H1 (cell line): ENCODE data around the gene DDC. TPM values are rescaled to one million over a fixed set of nuclear protein-coding genes. Genes with fewer than 3 reads are reported as not detected.

Experiments
- CTCF ChIA-PET: fragments of 300-600 bp; sonication (Branson Sonifier 250); formaldehyde crosslinking; loops from one replicate; lab custom pipeline; 2021; ENCODE audit not compliant: partially characterized antibody; lab: Charles Lee
- POLR2A ChIA-PET: fragments of 300-600 bp; sonication (Branson Sonifier 250); formaldehyde crosslinking; loops from one replicate; lab custom pipeline; 2021; ENCODE audit warnings: inconsistent platforms; ENCODE audit not compliant: partially characterized antibody; lab: Charles Lee
- DNase-seq, 2 experiments: peaks; one replicate each; pipeline versions ENCODE4 v3.0.0 to v3.0.0-alpha.2; 2010 to 2022; ENCODE audit warnings: low spot score in 2 of 2, low read depth in 1 of 2, mixed read lengths in 1 of 2
- FAIRE-seq: peaks from 2 replicates; lab custom pipeline; 2011; peaks lifted over from hg19 to GRCh38; lab: Jason Lieb, UNC
- H2AFZ ChIP-seq: 2 replicates; pipeline ENCODE4 v1.8.1; 2012; ENCODE audit warnings: low read length, inconsistent platforms
- H2AK5ac ChIP-seq: 2 replicates; pipeline ENCODE4 v1.6.1; 2013; ENCODE audit warnings: low read depth, low read length
- H2BK120ac ChIP-seq: replicated peaks from 2 replicates; pipeline ENCODE3; 2013; ENCODE audit warnings: low read depth, low read length, inconsistent platforms
- H2BK12ac ChIP-seq: 2 replicates; pipeline ENCODE4 v1.6.1; 2013; ENCODE audit warnings: low read depth, low read length
- H2BK15ac ChIP-seq: 2 replicates; pipeline ENCODE4 v1.6.1; 2013; ENCODE audit warnings: low read length
- H2BK20ac ChIP-seq: 2 replicates; pipeline ENCODE4 v1.6.1; 2013; ENCODE audit warnings: low read length
- H2BK5ac ChIP-seq: 2 replicates; pipeline ENCODE4 v1.6.1; 2013; ENCODE audit warnings: low read depth, low read length
- H3K14ac ChIP-seq: 2 replicates; pipeline ENCODE4 v1.6.1; 2013; ENCODE audit warnings: inconsistent platforms; ENCODE audit not compliant: insufficient read length
- H3K18ac ChIP-seq: 2 replicates; pipeline ENCODE4 v1.6.1; 2013; ENCODE audit warnings: low read length; ENCODE audit errors: extremely low read depth
- H3K23ac ChIP-seq: 2 replicates; pipeline ENCODE4 v1.6.1; 2013; ENCODE audit warnings: inconsistent platforms; ENCODE audit not compliant: insufficient read length
- H3K23me2 ChIP-seq: 2 replicates; pipeline ENCODE4 v1.6.1; 2013; ENCODE audit warnings: low read depth, low read length
- H3K27ac ChIP-seq: 2 replicates; pipeline ENCODE4 v1.6.1; 2011; ENCODE audit warnings: low read depth, low read length, inconsistent platforms
- H3K27me3 ChIP-seq, 4 experiments: replicated peaks in 1 of 4; 1 replicate in 1 of 4; 2 replicates in 3 of 4; pipeline versions ENCODE4 v1.6.1 to v1.8.1; 2011 to 2013; ENCODE audit warnings: low read length in 3 of 4, mild to moderate bottlenecking in 3 of 4, inconsistent platforms in 2 of 4, mixed read lengths in 2 of 4, moderate library complexity in 1 of 4; ENCODE audit not compliant: control insufficient read depth in 3 of 4, insufficient read depth in 3 of 4; ENCODE audit errors: extremely low read depth in 1 of 4
- H3K36me3 ChIP-seq, 4 experiments: 2 replicates each; pipeline versions ENCODE4 v1.6.1 to v1.8.1; 2011 to 2013; ENCODE audit warnings: mild to moderate bottlenecking in 4 of 4, low read length in 3 of 4, moderate library complexity in 2 of 4, control low read depth in 1 of 4, inconsistent platforms in 1 of 4; ENCODE audit not compliant: insufficient read depth in 4 of 4, control insufficient read depth in 2 of 4
- H3K4ac ChIP-seq: replicated peaks from 2 replicates; pipeline ENCODE3; 2013; ENCODE audit warnings: low read length, low read depth, mixed read lengths, inconsistent platforms; ENCODE audit not compliant: insufficient read length
- H3K4me1 ChIP-seq, 4 experiments: replicated peaks in 1 of 4; 1 replicate in 1 of 4; 2 replicates in 3 of 4; pipeline versions ENCODE4 v1.6.1 to v1.8.1; 2011 to 2013; ENCODE audit warnings: low read length in 3 of 4, inconsistent platforms in 2 of 4, mixed read lengths in 1 of 4; ENCODE audit not compliant: insufficient read depth in 4 of 4, control insufficient read depth in 3 of 4
- H3K4me2 ChIP-seq, 2 experiments: 2 replicates each; pipeline versions ENCODE4 v1.6.1 to v1.8.1; 2011 to 2013; ENCODE audit warnings: low read depth in 2 of 2, low read length in 2 of 2, control low read depth in 1 of 2, inconsistent platforms in 1 of 2, mild to moderate bottlenecking in 1 of 2; ENCODE audit not compliant: insufficient read depth in 1 of 2
- H3K4me3 ChIP-seq, 4 experiments: fragments of 200-600, 300-600 bp in 1 of 4; sonication (generic), shearing (Covaris generic), sonication (Bioruptor Twin) in 1 of 4; 2 replicates each; pipeline versions ENCODE4 v1.5.1 to v1.8.1; 2011 to 2016; ENCODE audit warnings: low read length in 4 of 4, low read depth in 3 of 4, control low read depth in 2 of 4, inconsistent platforms in 2 of 4, mild to moderate bottlenecking in 2 of 4, mixed read lengths in 1 of 4, moderate library complexity in 1 of 4; ENCODE audit not compliant: insufficient read depth in 2 of 4; ENCODE audit errors: extremely low read depth in 1 of 4
- H3K56ac ChIP-seq: replicated peaks from 2 replicates; pipeline ENCODE3; 2013; ENCODE audit warnings: low read depth, mild to moderate bottlenecking, mixed read lengths, low read length, inconsistent platforms; ENCODE audit not compliant: insufficient read length
- H3K79me1 ChIP-seq: 2 replicates; pipeline ENCODE4 v1.6.1; 2013; ENCODE audit warnings: low read depth, low read length, control low read depth
- H3K79me2 ChIP-seq, 2 experiments: 2 replicates each; pipeline versions ENCODE4 v1.6.1 to v1.8.1; 2012 to 2013; ENCODE audit warnings: low read length in 2 of 2, mild to moderate bottlenecking in 2 of 2, inconsistent platforms in 1 of 2; ENCODE audit not compliant: insufficient read depth in 2 of 2, control insufficient read depth in 1 of 2
- H3K9ac ChIP-seq, 4 experiments: replicated peaks in 1 of 4; 1 replicate in 1 of 4; 2 replicates in 3 of 4; pipeline versions ENCODE4 v1.6.1 to v1.8.1; 2011 to 2013; ENCODE audit warnings: low read depth in 3 of 4, low read length in 3 of 4, control low read depth in 2 of 4, mild to moderate bottlenecking in 2 of 4, moderate library complexity in 2 of 4, inconsistent platforms in 1 of 4; ENCODE audit errors: extremely low read depth in 1 of 4
- H3K9me3 ChIP-seq, 2 experiments: 2 replicates each; pipeline versions ENCODE4 v1.6.1 to v1.8.1; 2012 to 2013; ENCODE audit warnings: mild to moderate bottlenecking in 2 of 2, moderate library complexity in 2 of 2, control low read depth in 1 of 2, inconsistent platforms in 1 of 2, low read depth in 1 of 2, low read length in 1 of 2, mixed read lengths in 1 of 2; ENCODE audit not compliant: insufficient read depth in 2 of 2
- H4K20me1 ChIP-seq, 2 experiments: replicated peaks in 1 of 2; 2 replicates each; pipeline versions ENCODE3 to v1.8.1; 2011 to 2013; ENCODE audit warnings: inconsistent platforms in 2 of 2, low read length in 2 of 2, mild to moderate bottlenecking in 1 of 2; ENCODE audit not compliant: insufficient read depth in 2 of 2, control insufficient read depth in 1 of 2
- H4K5ac ChIP-seq: 2 replicates; pipeline ENCODE4 v1.6.1; 2013; ENCODE audit warnings: low read length, low read depth, mixed read lengths, inconsistent platforms; ENCODE audit not compliant: insufficient read length
- H4K8ac ChIP-seq: 2 replicates; pipeline ENCODE4 v1.8.0; 2013; ENCODE audit warnings: mild to moderate bottlenecking, moderate library complexity, low read length, inconsistent platforms; ENCODE audit not compliant: insufficient read depth; ENCODE audit errors: extremely low read depth
- H4K91ac ChIP-seq: replicated peaks from 2 replicates; pipeline ENCODE3; 2013; ENCODE audit warnings: low read length, mixed read lengths, inconsistent platforms; ENCODE audit not compliant: insufficient read length
- CEBPB ChIP-seq: IDR thresholded peaks from 2 replicates; pipeline ENCODE4 v1.6.1; 2012; ENCODE audit warnings: low read depth, low read length
- CHD2 ChIP-seq: IDR thresholded peaks from 2 replicates; pipeline ENCODE4 v1.6.1; 2012; ENCODE audit warnings: low read length, improper control_type of control experiment
- CREB1 ChIP-seq: IDR thresholded peaks from 2 replicates; pipeline ENCODE4 v1.6.1; 2012; ENCODE audit warnings: inconsistent platforms
- CTBP2 ChIP-seq: IDR thresholded peaks from 2 replicates; pipeline ENCODE4 v1.7.0; 2011; ENCODE audit warnings: borderline replicate concordance, mild to moderate bottlenecking, moderate library complexity, mixed read lengths, low read length; ENCODE audit not compliant: insufficient read depth, insufficient read length
- EGR1 ChIP-seq: IDR thresholded peaks from 2 replicates; pipeline ENCODE4 v1.6.1; 2011; ENCODE audit warnings: low read depth, low read length, borderline replicate concordance
- GABPA ChIP-seq: IDR thresholded peaks from 2 replicates; pipeline ENCODE4 v1.6.1; 2011; ENCODE audit warnings: mild to moderate bottlenecking, low read length, moderate library complexity, borderline replicate concordance; ENCODE audit not compliant: insufficient read depth
- MAX ChIP-seq: IDR thresholded peaks from 2 replicates; pipeline ENCODE4 v1.6.1; 2012; ENCODE audit warnings: inconsistent platforms
- NRF1 ChIP-seq: IDR thresholded peaks from 2 replicates; pipeline ENCODE4 v1.6.1; 2011; ENCODE audit warnings: mild to moderate bottlenecking, low read depth, low read length, improper control_type of control experiment
- PHF8 ChIP-seq: fragments of 200-600 bp; sonication (generic); conservative IDR thresholded peaks from 2 replicates; pipeline ENCODE4 v1.7.1; 2012; ENCODE audit warnings: low read depth, mild to moderate bottlenecking, inconsistent platforms, low read length, moderate library complexity
- POLR2AphosphoS5 ChIP-seq: IDR thresholded peaks from 2 replicates; pipeline ENCODE4 v1.6.1; 2011; ENCODE audit warnings: low read depth, low read length
- POU5F1 ChIP-seq: IDR thresholded peaks from 2 replicates; pipeline ENCODE4 v1.6.1; 2011; ENCODE audit warnings: low read depth, mild to moderate bottlenecking, low read length, moderate library complexity
- RBBP5 ChIP-seq: IDR thresholded peaks from 2 replicates; pipeline ENCODE4 v1.7.1; 2012; ENCODE audit warnings: low read depth, mild to moderate bottlenecking, inconsistent platforms, low read length, moderate library complexity, borderline replicate concordance
- RFX5 ChIP-seq: IDR thresholded peaks from 2 replicates; pipeline ENCODE4 v1.6.1; 2011; ENCODE audit warnings: low read depth, low read length, improper control_type of control experiment, borderline replicate concordance
- SP1 ChIP-seq: IDR thresholded peaks from 2 replicates; pipeline ENCODE4 v1.6.1; 2011; ENCODE audit warnings: low read depth, low read length
- TBP ChIP-seq: IDR thresholded peaks from 2 replicates; pipeline ENCODE4 v1.6.1; 2011; ENCODE audit warnings: low read depth, low read length, improper control_type of control experiment
- ZNF274 ChIP-seq: IDR thresholded peaks from 2 replicates; pipeline ENCODE4 v1.7.0; 2012; ENCODE audit warnings: low read length, borderline replicate concordance; ENCODE audit errors: extremely low read depth
- WGBS, 2 experiments: shearing (Covaris generic) in 1 of 2; methylation state at CpG; one replicate each; pipeline versions ENCODE4 v1.1.6 to v1.1.7; 2013 to 2015; ENCODE audit warnings: low lambda C conversion rate in 2 of 2, mixed read lengths in 2 of 2, inconsistent platforms in 1 of 2, low coverage in 1 of 2, missing lambda C conversion rate in 1 of 2; ENCODE audit not compliant: insufficient replicate concordance in 2 of 2, insufficient coverage in 1 of 2, insufficient read length in 1 of 2; ENCODE audit errors: extremely low coverage in 1 of 2, missing lambda C conversion rate in 1 of 2; 5-methylcytosine and 5-hydroxymethylcytosine counted together
- polyA plus RNA-seq, 7 experiments: library from polyadenylated mRNA; depleted of rRNA in 3 of 7; stranded (reverse) in 5 of 7; unstranded in 2 of 7; fragments of >200 nt in 5 of 7; fragments of 200-250 nt in 2 of 7; gene quantifications; 1 replicate in 5 of 7; 2 replicates in 1 of 7; 4 replicates in 1 of 7; pipeline versions ENCODE4 v1.2.1 to v1.2.3, GENCODE V29; 2011 to 2013; ENCODE audit warnings: missing spikeins in 2 of 7, mixed read lengths in 2 of 7
- total RNA-seq: library from RNA; stranded (reverse); fragmentation: NEBNext Ultra II Directional; extraction: Animal tissue kit (Norgen Biotek cat#: 25700); gene quantifications from 2 replicates; pipeline ENCODE4 v1.2.1, GENCODE V29; 2021

Gene DDC
- total and polyA plus RNA-seq, 2 of the 8 experiments (the other 6 are each of a cell fraction or from before 2014, with no cell fraction given): 0.05 TPM; not detected in 1

DNA sequence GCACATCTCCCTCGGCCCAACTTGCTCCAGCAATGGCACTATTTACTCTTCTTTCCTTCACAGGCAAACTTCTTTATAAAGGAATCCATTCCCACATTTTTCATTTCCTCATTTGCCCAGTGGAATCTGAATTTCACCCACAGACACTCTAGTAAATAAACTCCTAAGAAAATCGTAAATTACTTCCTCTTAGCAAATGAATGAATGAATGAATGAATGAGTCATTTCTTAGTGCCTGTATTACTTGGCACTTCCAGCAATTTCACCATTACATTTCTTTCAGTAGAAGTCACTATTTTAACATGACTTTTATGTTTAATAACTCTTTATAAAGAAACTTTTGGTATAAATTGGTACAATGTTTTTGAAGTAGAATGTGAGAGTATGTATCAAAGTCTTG, 55.7 kb downstream of the DDC start:
- no peaks in the 10 kb centered on the region for H3K36me3 ChIP-seq
- no peaks in the 10 kb centered on the region for H3K9me3 ChIP-seq
- H2BK5ac ChIP-seq: no peak overlapping the region
- CTCF ChIA-PET: no interaction called here
- no peak overlapping the region for H2AK5ac ChIP-seq
- POLR2A ChIA-PET: interaction anchor here (1.0 kb wide), 1 partner anchor 16 kb away, joined by 3 read pairs; no protein-coding TSS in a partner anchor
- no peak overlapping the region for H3K14ac ChIP-seq
- H4K91ac ChIP-seq: no peak overlapping the region
- H3K4me1 ChIP-seq: no peaks in the 10 kb centered on the region
- H3K23ac ChIP-seq: no peak overlapping the region
- H3K4me3 ChIP-seq: no peak overlapping the region
- no peak overlapping the region for H3K9ac ChIP-seq
- DNase-seq: no peak
- WGBS, 2 experiments: 84% methylated on average over 2 of the region's 2 CpGs; no CpG with 5 or more reads in 1 of the 2 experiments
- no peak overlapping the region for H2AFZ ChIP-seq
- H4K8ac ChIP-seq: no peak overlapping the region
- no peaks in the 10 kb centered on the region for H3K79me1 ChIP-seq
- no peak overlapping the region for H2BK20ac ChIP-seq
- H3K79me2 ChIP-seq: no peaks in the 10 kb centered on the region
- H2BK12ac ChIP-seq: no peak overlapping the region
- H3K56ac ChIP-seq: no peak overlapping the region
- no peak overlapping the region for H3K4me2 ChIP-seq
- no peak overlapping the region for H4K5ac ChIP-seq
- H3K27ac ChIP-seq: no peak overlapping the region
- H3K23me2 ChIP-seq: no peaks in the 10 kb centered on the region
- H3K27me3 ChIP-seq: no peaks in the 10 kb centered on the region; a peak in 2 of 7 replicates
- H4K20me1 ChIP-seq: no peaks in the 10 kb centered on the region
- no peak overlapping the region for H2BK15ac ChIP-seq
- H2BK120ac ChIP-seq: no peak overlapping the region
- no peak for FAIRE-seq
- H3K18ac ChIP-seq: no peak overlapping the region
- H3K4ac ChIP-seq: no peak overlapping the region
- TF ChIP-seq CTBP2: no peak
- TF ChIP-seq CREB1: no peak
- TF ChIP-seq NRF1: no peak
- no peak for TF ChIP-seq ZNF274
- no peak for TF ChIP-seq GABPA
- no peak for TF ChIP-seq CHD2
- TF ChIP-seq MAX: no peak
- no peak for TF ChIP-seq RBBP5
- no peak for TF ChIP-seq RFX5
- TF ChIP-seq EGR1: no peak
- TF ChIP-seq CEBPB: no peak
- no peak for TF ChIP-seq POU5F1
- no peak for TF ChIP-seq POLR2AphosphoS5
- TF ChIP-seq SP1: no peak
- no peak for TF ChIP-seq PHF8
- no peak for TF ChIP-seq TBP
